Adrenal gland (tissue), 12 donors: ENCODE data around the gene CEP128. TPM values are rescaled to one million over a fixed set of nuclear protein-coding genes. Genes with fewer than 3 reads are reported as not detected.

Experiments used
- DNase-seq, 7 donors: peaks; one replicate each; pipeline ENCODE4 v3.0.0-alpha.2; 2019 to 2020
- H3K27ac ChIP-seq, 5 donors: fragments of 200-600 bp; sonication (generic) in 4 of 5; 1 replicate in 3 of 5; 2 replicates in 2 of 5; pipeline versions ENCODE4 v1.5.1 to v1.8.0; 2016 to 2020; ENCODE audit warnings: mild to moderate bottlenecking in 1 of 5
- H3K27me3 ChIP-seq: fragments of 200-600 bp; 2 replicates; pipeline ENCODE4 v1.8.0; 2021
- H3K36me3 ChIP-seq, 2 donors: fragments of 200-600 bp; replicated peaks in 1 of 2; 1 replicate in 1 of 2; 2 replicates in 1 of 2; pipeline versions ENCODE4 v1.5.1 to v1.8.0; 2018 to 2022
- H3K4me1 ChIP-seq, 2 donors: fragments of 200-600 bp; replicated peaks in 1 of 2; 1 replicate in 1 of 2; 2 replicates in 1 of 2; pipeline versions ENCODE4 v1.5.1 to v1.8.0; 2018 to 2021
- H3K4me3 ChIP-seq, 4 donors: fragments of 200-600 bp; sonication (generic) in 3 of 4; one replicate each; pipeline ENCODE4 v1.5.1; 2016 to 2018
- H3K9me3 ChIP-seq, 3 donors: fragments of 200-600 bp; sonication (generic) in 1 of 3; replicated peaks in 1 of 3; 1 replicate in 2 of 3; 2 replicates in 1 of 3; pipeline versions ENCODE4 v1.5.1 to v1.8.0; 2016 to 2021
- POLR2A ChIP-seq, 2 donors: fragments of 450-650 bp; IDR thresholded peaks; one replicate each; pipeline ENCODE4 v1.6.1; 2017; ENCODE audit warnings: antibody characterized with exemption in 2 of 2, mild to moderate bottlenecking in 2 of 2, moderate library complexity in 1 of 2
- WGBS, 4 donors: extraction: QIAGEN DNeasy Blood & Tissue Kit in 2 of 4; methylation state at CpG; one replicate each; pipeline versions ENCODE4 v1.1.5 to v1.1.7; 2013 to 2017; 5-methylcytosine and 5-hydroxymethylcytosine counted together
- intact Hi-C, 2 donors: fragments of 100-400 bp; cut with DNase I; formaldehyde crosslinking; loops; one replicate each; pipeline versions ENCODE4 v1.14.1 to v1.15.0; 2022 to 2023
- polyA plus RNA-seq, 3 donors: library from polyadenylated mRNA; stranded (reverse); fragments of 200-250 nt in 2 of 3; fragments of 350-450 nt in 1 of 3; fragmentation: Illumina TruSeq in 1 of 3; extraction: RNeasy Lipid Tissue Mini Kit (QIAGEN cat#74804) in 1 of 3; gene quantifications; one replicate each; pipeline ENCODE4 v1.2.3, GENCODE V29; 2013 to 2014
- total RNA-seq, 9 donors: library from RNA; depleted of rRNA in 4 of 9; stranded (reverse); fragments of >200 nt in 4 of 9; fragments of 120-200 nt in 1 of 9; fragmentation: NEBNext Ultra II Directional in 1 of 9; extraction: Animal tissue kit (Norgen Biotek cat#: 25700) in 1 of 9; gene quantifications; one replicate each; pipeline versions ENCODE4 v1.1.0 to v1.2.4, GENCODE V29; 2013 to 2023
- TF ChIP-seq, protein P1 (sequence below), 6 experiments: fragments of 450-650 bp in 4 of 6; fragments of 200-600 bp in 2 of 6; sonication (generic) in 1 of 6; IDR thresholded peaks; 1 replicate in 5 of 6; 2 replicates in 1 of 6; pipeline versions ENCODE4 v1.5.1 to v1.8.0; 2016 to 2021; ENCODE audit warnings: antibody characterized with exemption in 6 of 6, mild to moderate bottlenecking in 2 of 6, moderate library complexity in 1 of 6
- donor health status: healthy with polysubstance abuse.
- donor health status: Bipolar disorder and iron deficiency.
- donor health status: DM: yes; HTN: yes; CAD: no.
- donor health status: DM: no; HTN: no; CAD: no.
- donor health status: DM: no; HTN: no; CAD: no.
- donor health status: DM: yes; HTN: yes; CAD: no.

The CEP128 gene
- total and polyA plus RNA-seq, 12 donors, result 1.1 to 5.2 (median 3.1) TPM

GRCh38 chr14:80770114-80770908, 171.2 kb downstream of the CEP128 start:
- H3K27ac ChIP-seq, result no peak overlapping the region
- intact Hi-C loops, result no loop called here
- 79 to 100% (median 87%) methylated on average over 1 of the region's 1 CpG for WGBS, 4 donors
- DNase-seq, result no peak
- H3K4me3 ChIP-seq, result no peak overlapping the region
- TF ChIP-seq POLR2A (IDR thresholded peaks at IDR 0.05), result no peak
- TF ChIP-seq, protein P1, sequence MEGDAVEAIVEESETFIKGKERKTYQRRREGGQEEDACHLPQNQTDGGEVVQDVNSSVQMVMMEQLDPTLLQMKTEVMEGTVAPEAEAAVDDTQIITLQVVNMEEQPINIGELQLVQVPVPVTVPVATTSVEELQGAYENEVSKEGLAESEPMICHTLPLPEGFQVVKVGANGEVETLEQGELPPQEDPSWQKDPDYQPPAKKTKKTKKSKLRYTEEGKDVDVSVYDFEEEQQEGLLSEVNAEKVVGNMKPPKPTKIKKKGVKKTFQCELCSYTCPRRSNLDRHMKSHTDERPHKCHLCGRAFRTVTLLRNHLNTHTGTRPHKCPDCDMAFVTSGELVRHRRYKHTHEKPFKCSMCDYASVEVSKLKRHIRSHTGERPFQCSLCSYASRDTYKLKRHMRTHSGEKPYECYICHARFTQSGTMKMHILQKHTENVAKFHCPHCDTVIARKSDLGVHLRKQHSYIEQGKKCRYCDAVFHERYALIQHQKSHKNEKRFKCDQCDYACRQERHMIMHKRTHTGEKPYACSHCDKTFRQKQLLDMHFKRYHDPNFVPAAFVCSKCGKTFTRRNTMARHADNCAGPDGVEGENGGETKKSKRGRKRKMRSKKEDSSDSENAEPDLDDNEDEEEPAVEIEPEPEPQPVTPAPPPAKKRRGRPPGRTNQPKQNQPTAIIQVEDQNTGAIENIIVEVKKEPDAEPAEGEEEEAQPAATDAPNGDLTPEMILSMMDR (IDR thresholded peaks at IDR 0.05), result no peak
- no peaks in the 10 kb centered on the region for H3K4me1 ChIP-seq
- H3K27me3 ChIP-seq, result no peaks in the 10 kb centered on the region
- no peaks in the 10 kb centered on the region for H3K9me3 ChIP-seq
- no peaks in the 10 kb centered on the region for H3K36me3 ChIP-seq

DNA sequence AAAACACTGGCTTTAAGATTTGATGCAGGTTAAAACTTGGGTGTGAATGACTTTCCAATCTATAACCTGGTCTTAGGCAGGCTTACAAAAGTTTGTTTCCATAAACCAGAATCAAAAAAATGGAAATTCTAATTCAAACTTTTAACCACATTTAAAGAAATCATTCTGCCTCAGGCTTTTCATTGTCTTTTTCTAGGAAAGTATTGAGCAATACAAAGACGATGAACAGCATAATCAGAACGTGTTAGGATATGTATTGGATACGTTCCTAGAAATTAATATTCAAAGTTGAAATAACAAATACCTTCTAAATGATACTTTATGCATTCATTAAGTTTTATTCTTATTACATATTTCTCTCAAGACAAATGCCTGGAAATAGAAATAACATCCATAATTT, 172.9 kb downstream of the CEP128 start:
- Histone ChIP-seq H3K27me3 (no peaks in the 10 kb centered on the region), H3K27ac (no peak overlapping the region), H3K4me1 (no peaks in the 10 kb centered on the region), H3K36me3 (no peaks in the 10 kb centered on the region), H3K9me3 (no peaks in the 10 kb centered on the region), H3K4me3 (no peak overlapping the region)
- no peak for DNase-seq
- 87 to 92% (median 89%) methylated on average over 3 of the region's 3 CpGs for WGBS, 4 donors
- intact Hi-C loops, result no loop called here
- TF ChIP-seq, protein P1 (IDR thresholded peaks at IDR 0.05), result no peak
- TF ChIP-seq POLR2A (IDR thresholded peaks at IDR 0.05), result no peak

- TF ChIP-seq POLR2A (IDR thresholded peaks at IDR 0.05), result no peak
- TF ChIP-seq, protein P1 (IDR thresholded peaks at IDR 0.05), result no peak
- 90 to 93% (median 90%) methylated on average over 6 of the region's 6 CpGs for WGBS, 4 donors
- H3K27ac ChIP-seq, result no peak overlapping the region
- no peaks in the 10 kb centered on the region for H3K4me1 ChIP-seq
- no peaks in the 10 kb centered on the region for H3K27me3 ChIP-seq
- intact Hi-C loops, result no loop called here
- no peak for DNase-seq
- no peaks in the 10 kb centered on the region for H3K9me3 ChIP-seq
- no peak overlapping the region for H3K4me3 ChIP-seq
- H3K36me3 ChIP-seq, result no peaks in the 10 kb centered on the region
These were observed 176.5 kb downstream of the CEP128 start for GRCh38 chr14:80764921-80765507.

DNA sequence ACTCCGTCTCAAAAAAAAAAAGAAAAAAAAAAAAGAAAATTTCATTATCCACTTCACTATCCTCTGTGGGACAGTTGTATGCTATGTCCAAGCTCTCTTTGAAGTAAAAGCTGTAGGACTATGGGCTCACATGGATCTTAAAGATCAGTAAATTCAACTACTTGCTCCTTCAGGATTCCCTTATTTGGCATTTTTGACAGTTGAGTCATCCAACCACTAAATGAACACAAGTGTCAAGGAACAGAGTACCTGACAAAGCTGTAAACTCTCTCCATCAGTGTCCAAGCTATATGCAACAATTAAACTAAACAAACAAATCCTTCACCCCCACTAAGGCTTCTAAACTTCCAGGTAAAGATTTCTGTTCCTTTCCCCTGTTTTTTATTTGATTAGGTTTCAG, 177.0 kb downstream of the CEP128 start:
- no peak for DNase-seq
- Histone ChIP-seq H3K4me3 (no peak overlapping the region), H3K27ac (no peak overlapping the region), H3K36me3 (no peaks in the 10 kb centered on the region), H3K27me3 (no peaks in the 10 kb centered on the region), H3K9me3 (no peaks in the 10 kb centered on the region), H3K4me1 (no peaks in the 10 kb centered on the region)
- intact Hi-C loops, result no loop called here
- TF ChIP-seq, protein P1 (IDR thresholded peaks at IDR 0.05), result no peak
- TF ChIP-seq POLR2A (IDR thresholded peaks at IDR 0.05), result no peak
- 88 to 100% (median 100%) methylated on average over 1 of the region's 1 CpG for WGBS, 4 donors
